GM19452 (cell line): ENCODE measurements around the gene COL20A1.
"Not testable (repeated sequence)": the region's sequence is repeated elsewhere in the genome, so short reads cannot be mapped to it uniquely, and the experiment has no call there.

Source experiments
- ATAC-seq: cut with Tn5 transposase; IDR thresholded peaks from one replicate; pipeline ENCODE4 v1.9.1; 2021; ENCODE audit not compliant: unreplicated experiment

COL20A1 gene

DNA sequence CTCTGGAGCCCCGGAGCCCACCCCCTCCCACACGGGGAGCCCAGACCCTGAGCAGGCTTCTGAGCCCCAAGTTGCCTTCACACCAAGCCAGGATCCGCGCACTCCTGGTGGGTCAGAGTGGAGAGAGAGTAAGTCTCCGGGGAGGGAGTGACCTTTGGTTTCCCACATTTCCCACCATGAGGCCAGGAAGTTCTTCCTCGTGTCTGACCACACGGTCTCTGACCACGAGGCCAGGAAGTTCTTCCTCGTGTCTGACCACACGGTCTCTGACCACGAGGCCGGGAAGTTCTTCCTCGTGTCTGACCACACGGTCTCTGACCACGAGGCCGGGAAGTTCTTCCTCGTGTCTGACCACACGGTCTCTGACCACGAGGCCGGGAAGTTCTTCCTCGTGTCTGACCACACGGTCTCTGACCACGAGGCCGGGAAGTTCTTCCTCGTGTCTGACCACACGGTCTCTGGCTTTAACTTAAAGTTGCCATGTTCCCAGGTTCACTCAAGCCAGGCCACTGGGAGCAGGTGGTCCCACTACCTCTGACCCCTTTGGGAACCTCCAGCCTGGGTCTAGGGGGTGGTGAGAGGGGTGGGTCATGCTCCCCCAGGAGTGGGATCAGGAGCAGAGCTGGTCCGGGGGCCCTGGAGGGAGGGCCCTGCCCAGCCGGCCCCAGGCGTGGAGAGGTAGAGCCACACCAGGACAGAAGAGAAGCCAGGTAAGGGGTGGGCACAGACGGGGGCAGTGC lies 13.1 kb downstream of the COL20A1 start:
- not testable (repeated sequence) for ATAC-seq

DNA sequence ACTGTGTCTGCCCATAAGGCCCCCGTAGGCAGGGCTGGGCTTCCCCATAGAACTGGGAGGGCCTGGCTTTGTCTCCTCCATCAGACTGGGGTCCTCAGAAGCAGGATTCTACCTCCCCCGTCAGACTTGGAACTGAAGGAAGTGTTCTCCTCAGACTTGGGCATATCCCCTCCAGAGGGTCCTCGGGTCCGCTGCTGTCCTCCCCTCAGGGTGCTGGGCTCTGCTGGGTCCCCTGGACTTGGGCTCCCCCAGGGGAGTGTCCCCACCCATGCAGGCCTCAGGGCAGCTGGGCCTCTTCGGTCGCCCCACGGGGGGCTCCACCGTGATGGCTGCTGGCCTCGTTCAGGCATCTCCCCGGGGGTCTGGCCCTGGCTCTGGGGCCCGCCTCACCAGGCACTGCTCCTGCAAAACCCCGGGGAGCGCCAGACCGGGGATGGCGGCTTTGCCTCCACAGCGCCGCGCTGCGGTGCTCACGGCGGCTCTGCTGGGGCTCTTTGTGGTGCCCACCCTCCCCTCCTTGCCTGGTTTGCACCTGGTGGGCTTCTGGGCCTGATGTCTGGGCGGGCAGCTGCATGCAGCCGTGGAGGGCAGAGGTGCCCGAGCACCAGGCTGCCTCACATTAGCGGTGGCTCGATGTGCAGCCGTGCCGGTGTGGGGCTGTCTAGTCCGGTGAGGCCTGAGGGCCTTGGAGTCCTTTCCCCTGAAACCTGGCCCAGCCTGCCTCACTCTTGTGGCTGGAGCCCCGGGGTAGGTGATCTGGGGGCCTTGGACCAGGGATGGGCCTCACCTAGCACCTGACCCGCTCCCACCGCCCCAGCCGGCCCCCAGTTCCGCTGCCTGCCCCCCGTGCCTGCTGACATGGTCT lies 13.9 kb downstream of the COL20A1 start:
- ATAC-seq: no peak

DNA sequence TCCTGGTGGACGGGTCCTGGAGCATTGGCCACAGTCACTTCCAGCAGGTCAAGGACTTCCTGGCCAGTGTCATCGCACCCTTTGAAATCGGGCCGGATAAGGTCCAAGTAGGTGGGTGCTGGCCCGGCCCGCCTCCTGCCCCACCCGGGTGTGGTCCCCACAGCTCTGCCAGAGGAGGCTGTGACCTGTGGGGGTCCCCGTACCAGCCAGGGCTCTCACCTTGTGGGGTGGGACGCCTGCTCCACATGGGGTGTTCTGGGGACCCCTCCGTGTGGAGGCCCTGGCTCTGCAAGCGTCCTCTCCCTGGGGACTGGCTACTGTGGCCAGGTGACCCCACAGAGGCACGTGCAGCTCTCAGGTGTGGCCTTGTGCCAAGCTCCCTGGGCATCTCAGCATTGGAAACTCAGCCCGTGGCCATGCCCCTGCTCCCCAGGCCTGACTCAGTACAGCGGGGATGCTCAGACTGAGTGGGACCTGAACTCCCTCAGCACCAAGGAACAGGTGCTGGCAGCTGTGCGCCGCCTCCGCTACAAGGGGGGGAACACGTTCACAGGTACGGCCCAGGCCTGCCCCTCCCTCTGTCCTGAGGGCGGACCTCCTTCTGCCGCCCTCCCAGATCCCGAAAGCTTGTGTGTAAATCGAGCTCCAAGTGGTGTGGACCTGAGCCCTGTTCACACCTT lies 14.7 kb downstream of the COL20A1 start:
- ATAC-seq: no peak

DNA sequence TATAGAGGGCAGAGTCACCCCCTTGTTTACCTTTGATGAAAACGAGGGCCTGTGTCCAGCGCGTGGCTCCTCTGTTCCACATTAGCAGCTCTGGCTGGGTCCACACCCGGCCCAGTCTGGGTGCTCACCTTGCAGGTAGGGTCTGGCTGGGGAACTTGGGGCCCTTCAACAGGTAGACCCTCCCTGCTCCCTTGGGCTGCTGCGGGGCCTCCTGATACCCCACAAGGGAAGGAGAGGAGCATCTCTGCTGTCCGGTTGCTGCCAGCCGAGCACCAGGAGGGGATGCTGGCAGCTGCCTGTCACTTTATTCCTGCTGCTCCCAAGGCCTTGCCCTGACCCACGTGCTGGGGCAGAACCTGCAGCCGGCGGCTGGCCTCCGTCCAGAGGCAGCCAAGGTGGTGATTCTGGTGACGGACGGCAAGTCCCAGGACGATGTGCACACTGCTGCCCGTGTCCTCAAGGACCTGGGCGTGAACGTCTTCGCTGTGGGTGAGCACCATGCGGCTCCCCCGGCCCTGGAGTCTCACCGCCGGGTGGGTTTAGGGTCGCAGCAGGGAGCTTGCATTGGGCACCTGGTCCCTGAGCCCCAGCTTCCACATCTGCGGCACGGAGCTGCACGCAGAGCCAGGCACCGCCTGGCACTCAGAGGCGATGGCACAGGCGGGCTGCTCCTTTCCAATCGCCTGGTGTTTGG lies 15.4 kb downstream of the COL20A1 start:
- ATAC-seq: no peak

DNA sequence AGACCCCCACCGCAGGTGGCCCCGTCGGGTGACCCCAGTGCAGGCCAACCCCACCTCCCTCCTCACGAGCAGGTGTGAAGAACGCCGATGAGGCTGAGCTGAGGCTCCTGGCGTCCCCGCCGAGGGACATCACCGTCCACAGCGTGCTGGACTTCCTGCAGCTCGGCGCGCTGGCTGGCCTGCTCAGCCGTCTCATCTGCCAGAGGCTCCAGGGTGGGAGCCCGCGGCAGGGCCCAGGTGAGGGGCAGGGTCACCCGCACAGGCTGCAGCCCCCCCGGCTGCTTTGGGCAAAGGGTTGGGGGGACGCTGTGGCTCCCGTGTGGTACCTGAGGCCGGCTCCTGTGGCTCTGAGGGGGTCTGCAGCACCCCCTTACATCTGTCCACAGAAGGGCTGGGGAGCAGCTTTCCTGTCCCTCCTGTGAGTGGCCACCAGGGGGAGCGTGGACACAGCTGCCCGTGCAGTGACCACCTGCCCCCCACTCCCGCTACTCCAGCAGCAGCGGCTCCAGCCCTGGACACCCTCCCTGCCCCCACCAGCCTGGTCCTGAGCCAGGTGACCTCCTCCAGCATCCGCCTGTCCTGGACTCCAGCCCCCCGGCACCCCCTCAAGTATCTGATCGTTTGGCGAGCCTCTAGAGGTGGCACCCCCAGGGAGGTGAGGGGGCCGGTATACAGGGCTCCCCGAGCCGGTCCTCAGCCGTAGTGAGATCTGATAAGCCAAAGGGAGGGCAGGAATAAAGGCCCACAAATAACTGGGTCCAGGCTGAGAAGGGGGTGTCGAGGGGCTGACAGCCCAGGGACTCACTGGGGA lies 16.5 kb downstream of the COL20A1 start:
- ATAC-seq: no peak

DNA sequence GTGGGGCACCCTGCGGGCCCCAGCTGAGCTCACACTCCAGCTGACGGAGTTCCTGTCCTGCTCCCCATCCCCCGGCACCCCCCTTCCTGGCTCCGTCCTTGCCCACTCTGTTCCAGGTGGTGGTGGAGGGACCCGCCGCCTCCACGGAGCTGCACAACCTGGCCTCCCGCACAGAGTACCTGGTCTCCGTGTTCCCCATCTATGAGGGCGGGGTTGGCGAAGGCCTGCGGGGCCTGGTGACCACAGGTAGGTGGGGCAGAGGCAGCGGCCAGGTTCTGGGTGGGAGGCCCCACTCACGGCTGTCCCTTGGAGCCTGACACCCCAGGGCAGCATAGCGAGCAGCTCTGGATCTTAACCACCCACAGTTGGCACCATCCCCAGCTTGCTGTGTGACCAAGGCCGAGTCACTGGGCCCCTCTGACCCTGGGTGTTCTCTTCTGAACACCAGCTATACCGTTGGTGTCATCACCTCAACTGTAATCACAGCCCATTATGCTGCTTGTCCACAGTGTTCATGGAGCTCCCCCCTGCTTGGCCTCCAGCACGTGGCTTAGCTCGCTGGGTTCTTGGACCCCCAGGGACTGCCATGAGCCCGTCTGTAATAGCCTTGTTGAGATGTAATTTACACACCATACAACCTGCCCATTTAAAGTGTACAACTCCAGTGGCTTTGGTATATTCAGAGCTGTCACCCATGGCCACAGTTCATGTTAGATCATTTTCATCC lies 17.4 kb downstream of the COL20A1 start:
- no peak for ATAC-seq

DNA sequence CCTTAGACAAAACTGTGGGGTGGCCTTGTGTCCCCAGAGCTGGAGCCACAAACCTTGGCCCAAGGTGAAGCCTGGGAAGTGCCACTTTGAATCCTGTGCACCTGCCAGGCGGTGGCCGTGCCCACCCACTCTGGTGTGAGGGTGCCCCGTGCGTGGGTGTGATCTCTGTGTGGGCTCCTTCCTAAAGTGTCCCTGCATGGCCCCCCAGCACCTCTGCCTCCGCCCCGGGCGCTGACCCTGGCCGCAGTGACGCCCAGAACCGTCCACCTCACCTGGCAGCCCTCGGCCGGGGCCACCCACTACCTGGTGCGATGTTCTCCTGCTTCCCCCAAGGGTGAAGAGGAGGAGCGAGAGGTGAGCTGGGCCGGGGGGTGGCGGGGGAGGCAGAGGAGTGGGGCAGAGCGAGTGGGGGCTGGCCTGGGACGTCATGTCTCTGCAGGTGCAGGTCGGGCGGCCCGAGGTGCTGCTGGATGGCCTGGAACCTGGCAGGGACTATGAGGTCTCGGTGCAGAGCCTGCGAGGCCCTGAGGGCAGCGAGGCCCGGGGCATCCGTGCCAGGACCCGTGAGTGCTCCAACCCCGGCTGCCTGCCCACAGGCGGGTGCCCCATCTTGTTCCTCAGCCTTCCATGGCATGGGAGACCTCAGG lies 18.3 kb downstream of the COL20A1 start:
- ATAC-seq: no peak

DNA sequence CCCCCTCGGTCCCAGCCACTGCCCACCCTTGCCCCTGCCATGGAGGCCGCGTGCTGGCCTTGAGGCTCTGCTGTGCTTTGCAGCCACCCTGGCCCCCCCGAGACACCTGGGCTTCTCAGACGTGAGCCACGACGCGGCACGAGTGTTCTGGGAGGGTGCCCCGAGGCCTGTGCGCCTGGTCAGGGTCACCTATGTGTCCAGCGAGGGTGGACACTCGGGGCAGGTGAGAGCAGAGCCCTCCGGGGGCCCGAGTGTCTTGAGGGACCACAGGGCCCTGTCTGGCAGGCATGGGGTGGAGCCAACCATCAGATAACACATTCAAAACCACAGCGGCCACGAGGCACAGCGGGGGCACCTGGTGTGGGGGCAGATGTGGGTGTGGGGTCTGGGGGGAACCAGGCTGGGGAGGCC lies 18.9 kb downstream of the COL20A1 start:
- no peak for ATAC-seq

DNA sequence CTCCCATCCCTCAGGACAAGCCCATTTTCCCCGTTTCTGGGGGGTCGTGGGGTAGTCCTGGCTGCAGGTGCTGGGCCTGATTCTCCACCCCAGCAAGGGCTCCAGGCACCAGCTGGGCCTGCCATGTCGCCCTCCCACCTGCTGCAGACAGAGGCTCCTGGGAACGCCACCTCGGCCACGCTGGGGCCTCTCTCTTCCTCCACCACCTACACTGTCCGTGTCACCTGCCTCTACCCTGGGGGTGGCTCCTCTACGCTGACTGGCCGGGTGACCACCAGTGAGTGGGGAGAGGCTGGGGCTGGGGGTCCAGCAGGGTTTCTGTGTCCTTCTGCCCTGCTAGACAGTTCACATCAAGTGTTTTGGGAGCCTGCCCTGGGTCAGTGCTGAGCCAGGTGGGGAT lies 19.3 kb downstream of the COL20A1 start:
- no peak for ATAC-seq

DNA sequence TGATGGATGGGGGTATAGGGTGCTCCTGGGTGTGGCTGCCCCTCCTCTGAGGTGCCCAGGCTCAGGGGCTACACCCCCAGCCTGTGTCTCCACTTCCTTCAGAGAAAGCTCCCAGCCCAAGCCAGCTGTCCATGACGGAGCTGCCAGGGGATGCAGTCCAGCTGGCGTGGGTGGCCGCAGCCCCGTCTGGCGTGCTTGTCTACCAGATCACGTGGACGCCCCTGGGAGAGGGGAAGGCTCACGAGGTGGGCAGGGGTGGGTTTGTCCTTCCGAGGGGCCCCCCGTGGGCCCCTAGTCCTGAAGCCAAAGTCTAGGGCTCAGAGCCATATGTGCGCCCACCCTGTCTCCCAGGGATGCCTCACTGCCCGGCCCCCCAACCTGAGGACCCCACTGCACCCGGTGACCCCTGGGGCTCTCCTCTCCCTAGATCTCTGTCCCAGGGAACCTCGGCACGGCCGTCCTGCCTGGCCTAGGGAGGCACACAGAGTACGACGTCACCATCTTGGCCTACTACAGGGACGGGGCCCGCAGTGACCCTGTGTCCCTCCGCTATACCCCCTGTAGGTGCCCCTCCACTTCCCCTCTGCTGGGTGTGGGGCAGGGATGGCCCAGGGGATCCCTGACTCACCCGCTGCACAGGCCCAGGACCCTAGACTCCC lies 19.8 kb downstream of the COL20A1 start:
- no peak for ATAC-seq

DNA sequence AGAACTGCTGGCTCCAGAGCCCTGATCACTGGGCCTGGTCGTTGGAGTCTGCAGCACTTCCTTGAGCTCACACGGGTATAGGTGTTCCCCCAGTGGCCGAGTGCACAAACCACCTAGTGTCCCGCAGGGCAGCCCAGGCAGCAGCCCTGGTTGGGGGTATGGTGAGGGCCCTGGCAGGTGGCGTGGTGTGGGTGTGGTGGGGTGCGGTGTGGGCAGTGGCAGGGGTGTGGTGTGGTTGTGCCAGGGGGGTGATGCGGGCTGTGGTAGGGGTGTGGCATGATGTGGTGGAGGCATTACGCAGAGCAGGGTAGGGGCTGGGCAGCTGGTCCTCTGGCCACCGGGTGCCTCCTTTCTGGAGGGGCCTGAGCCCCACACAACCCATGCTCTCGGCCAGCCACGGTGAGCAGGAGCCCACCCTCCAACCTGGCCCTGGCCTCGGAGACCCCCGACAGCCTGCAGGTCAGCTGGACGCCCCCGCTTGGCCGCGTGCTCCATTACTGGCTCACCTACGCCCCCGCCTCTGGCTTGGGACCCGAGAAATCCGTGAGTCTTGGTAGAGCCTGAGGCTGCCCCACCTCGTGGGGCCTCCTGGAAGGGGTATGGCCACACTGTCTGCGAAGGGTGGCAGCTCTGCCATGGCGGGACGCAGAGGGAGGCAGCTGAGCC lies 20.5 kb downstream of the COL20A1 start:
- ATAC-seq: no peak

DNA sequence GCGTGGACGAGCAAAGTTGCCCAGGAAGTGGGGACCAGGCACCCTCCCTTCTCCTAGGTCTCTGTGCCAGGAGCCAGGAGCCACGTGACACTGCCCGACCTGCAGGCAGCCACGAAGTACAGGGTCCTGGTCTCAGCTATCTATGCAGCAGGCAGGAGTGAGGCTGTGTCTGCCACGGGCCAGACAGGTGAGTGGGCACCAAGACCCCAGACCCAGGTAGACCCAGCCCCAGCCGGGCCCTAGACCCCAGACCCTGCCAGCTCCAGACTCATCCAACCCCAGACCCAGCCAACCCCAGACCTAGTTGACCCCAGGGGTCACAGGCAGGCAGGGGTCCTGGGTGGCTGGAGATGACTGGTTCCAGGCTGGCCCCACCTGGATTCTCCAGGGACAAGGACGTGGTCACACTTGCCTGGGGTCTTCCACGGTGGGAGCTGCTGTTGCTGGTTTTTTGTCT lies 21.1 kb downstream of the COL20A1 start:
- ATAC-seq: no peak

DNA sequence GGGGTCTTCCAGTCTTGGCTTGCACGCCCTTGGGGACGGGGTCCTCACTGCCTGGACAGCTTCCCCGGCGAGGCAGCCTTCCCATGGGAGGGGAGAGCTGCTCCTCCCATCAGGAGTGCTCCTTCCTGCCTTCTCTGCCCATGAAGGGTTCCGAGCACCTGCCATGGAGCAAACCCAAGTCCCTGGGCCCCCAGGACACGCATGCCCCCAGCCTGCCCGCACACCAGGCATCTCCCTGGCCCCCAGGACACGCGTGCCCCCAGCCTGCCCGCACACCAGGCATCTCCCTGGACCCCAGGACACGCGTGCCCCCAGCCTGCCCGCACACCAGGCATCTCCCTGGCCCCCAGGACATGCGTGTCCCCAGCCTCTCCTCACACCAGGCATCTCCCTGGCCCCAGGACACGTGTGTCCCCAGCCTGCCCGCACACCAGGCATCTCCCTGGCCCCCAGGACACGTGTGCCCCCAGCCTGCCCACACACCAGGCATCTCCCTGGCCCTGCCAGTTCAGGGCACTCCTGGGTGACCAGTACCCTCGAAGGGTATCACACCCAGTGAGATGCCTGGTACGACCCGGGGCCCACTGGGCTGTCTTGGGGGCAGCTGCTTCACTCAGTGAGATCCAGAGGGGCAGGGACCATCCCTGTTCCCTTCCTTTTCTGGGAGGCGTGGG lies 21.7 kb downstream of the COL20A1 start:
- no peak for ATAC-seq

DNA sequence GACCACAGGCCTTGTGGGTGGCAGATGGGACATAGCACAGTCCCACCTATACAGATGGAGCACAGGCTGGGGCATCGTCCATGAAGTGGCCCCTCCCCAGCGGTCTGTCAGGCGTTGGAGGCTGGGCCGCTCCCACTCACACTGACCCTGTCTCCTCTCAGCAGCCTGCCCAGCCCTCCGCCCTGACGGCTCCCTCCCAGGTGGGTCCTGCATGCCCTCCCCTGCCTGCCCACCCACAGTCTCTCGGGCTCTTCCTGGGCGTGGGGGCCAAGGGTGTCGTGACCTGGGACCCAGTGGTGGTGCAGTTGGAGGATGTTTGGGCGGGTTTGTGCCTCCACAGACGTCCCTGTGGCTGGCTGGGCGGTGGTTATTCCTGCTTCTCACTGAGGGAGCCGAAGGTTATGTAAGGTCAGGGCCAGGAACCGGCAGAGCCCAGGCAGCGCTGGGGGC lies 22.3 kb downstream of the COL20A1 start:
- no peak for ATAC-seq

DNA sequence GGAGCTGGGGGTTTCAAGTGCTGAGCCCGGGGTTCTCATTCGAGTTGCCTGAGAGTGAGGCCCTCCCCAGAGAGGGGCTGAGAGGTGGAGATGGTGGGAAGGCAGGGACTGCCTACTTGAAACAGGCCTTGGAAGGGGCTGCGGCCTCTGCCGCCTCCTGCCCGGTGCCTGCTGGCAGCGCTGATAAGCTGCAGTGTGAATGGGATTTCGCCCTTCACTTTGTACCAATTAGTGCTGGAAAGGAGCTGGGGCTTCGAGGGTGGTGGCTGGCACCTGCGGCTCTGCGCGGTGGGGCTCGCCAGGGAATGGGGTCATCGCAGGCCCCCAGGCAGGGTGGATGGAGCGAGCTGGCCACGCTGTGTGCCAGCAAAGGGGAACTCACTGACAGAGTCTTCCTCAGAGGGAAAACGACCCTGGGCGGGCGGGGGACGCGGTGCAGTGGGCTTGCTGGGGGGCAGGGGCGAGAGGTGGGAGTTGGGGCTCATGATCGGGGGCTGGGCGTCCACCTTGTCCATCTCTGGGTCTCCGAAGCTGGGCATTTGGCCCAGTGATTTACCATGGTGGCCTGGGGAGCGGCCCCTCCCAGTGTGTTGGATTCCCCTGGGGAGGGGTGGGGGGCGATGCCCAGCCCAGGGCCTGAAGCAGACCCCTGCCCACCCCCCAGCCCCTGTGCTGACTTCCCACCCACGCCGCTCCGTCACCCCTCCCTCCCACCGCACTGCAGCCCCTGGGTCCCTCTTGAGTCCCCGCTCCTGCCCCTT lies 22.9 kb downstream of the COL20A1 start:
- no peak for ATAC-seq

DNA sequence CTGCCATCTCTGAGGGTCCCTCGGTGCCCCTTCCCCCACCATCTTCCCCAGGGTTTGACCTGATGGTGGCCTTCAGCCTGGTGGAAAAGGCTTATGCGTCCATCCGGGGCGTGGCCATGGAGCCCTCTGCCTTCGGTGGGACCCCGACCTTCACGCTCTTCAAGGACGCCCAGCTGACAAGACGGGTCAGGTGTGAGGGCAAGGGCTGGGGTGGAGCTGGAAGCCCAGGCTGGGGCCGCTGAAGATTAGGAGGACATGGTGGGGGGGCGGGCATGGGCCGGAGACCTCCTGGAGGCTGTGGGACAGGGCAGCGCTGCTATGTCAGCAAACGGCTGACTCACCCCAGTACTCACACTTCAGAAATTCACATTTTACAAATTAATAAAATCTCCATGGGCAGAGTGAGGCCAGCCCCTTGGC lies 23.5 kb downstream of the COL20A1 start:
- no peak for ATAC-seq

DNA sequence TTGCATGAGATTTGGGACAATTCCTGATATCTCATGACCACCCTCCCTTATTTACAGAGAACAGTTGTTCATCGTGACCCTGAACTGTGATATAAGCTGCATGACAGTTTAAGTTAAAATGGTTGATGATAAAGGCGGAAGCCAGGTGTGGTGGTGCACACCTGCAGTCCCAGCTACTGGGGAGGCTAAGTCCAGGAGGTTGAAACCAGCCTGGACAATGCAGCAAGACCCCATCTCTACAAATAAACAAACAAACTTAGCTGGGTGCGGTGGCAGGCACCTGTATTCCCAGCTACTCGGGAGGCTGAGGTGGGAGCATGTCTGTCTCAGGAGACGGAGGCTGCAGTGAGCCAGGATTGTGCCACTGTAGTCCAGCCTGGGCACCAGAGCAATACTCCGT lies 24.1 kb downstream of the COL20A1 start:
- no peak for ATAC-seq
